GM19035 (cell line): Measurements from ENCODE around the gene AFG1L.
"Not testable (repeated sequence)": the region's sequence is repeated elsewhere in the genome, so short reads cannot be mapped to it uniquely, and the experiment has no call there.

ENCODE experiments used
- ATAC-seq: cut with Tn5 transposase; IDR thresholded peaks from one replicate; pipeline ENCODE4 v1.9.1; 2021; ENCODE audit not compliant: unreplicated experiment

AFG1L gene

GRCh38 chr6:108449717-108450116, 154.9 kb downstream of the AFG1L start:
- not testable (repeated sequence) for ATAC-seq

GRCh38 chr6:108451816-108452215, 157.0 kb downstream of the AFG1L start:
- no peak for ATAC-seq

- no peak for ATAC-seq
Observed at GRCh38 chr6:108452711-108453195, 157.9 kb downstream of the AFG1L start.

GRCh38 chr6:108453601-108454185, 158.8 kb downstream of the AFG1L start:
- ATAC-seq = no peak

GRCh38 chr6:108454356-108454755, 159.5 kb downstream of the AFG1L start:
- no peak for ATAC-seq

- ATAC-seq = no peak
Observed at GRCh38 chr6:108455688-108456087, 160.8 kb downstream of the AFG1L start.

GRCh38 chr6:108463784-108464183, 168.9 kb downstream of the AFG1L start:
- no peak for ATAC-seq

GRCh38 chr6:108464418-108465097, 169.7 kb downstream of the AFG1L start:
- ATAC-seq = no peak

- no peak for ATAC-seq
Observed at GRCh38 chr6:108465098-108465495, 170.2 kb downstream of the AFG1L start.

- ATAC-seq = no peak
Observed at GRCh38 chr6:108468346-108468745, 173.5 kb downstream of the AFG1L start.

- ATAC-seq = no peak
Observed at GRCh38 chr6:108469316-108469715, 174.5 kb downstream of the AFG1L start.

GRCh38 chr6:108473197-108473596, 178.3 kb downstream of the AFG1L start:
- no peak for ATAC-seq

- ATAC-seq = no peak
Observed at GRCh38 chr6:108476376-108476775, 181.5 kb downstream of the AFG1L start.

- ATAC-seq = no peak
Observed at GRCh38 chr6:108476847-108477430, 182.1 kb downstream of the AFG1L start.

GRCh38 chr6:108482559-108482958, 187.7 kb downstream of the AFG1L start:
- no peak for ATAC-seq

- no peak for ATAC-seq
Observed at GRCh38 chr6:108484016-108484415, 189.2 kb downstream of the AFG1L start.

GRCh38 chr6:108489699-108490098, 194.8 kb downstream of the AFG1L start:
- ATAC-seq = no peak

- ATAC-seq = no peak
Observed at GRCh38 chr6:108492131-108492766, 197.4 kb downstream of the AFG1L start.

GRCh38 chr6:108494434-108494833, 199.6 kb downstream of the AFG1L start:
- no peak for ATAC-seq

GRCh38 chr6:108497883-108498282, 203.0 kb downstream of the AFG1L start:
- no peak for ATAC-seq

- ATAC-seq = no peak
Observed at GRCh38 chr6:108501559-108501958, 206.7 kb downstream of the AFG1L start.

- no peak for ATAC-seq
Observed at GRCh38 chr6:108502832-108503231, 208.0 kb downstream of the AFG1L start.
